ENCODE data around the gene CPZ. TPM values are rescaled to one million over a fixed set of nuclear protein-coding genes. Genes with fewer than 3 reads are reported as not detected.

CPZ gene
- total and polyA plus RNA-seq, 2 of the 4 experiments (the other 2 are of a cell fraction), result 0.90 to 10.3 TPM

- H3K23ac ChIP-seq (ENCODE audit: low read depth, low read length), result no peak overlapping the region
- H4K91ac ChIP-seq (ENCODE audit: insufficient read depth, low read depth, low read length), result no peak overlapping the region
- BruUV-seq (replicated peaks), result no TSS peak
- H2BK20ac ChIP-seq (ENCODE audit: low read depth, low read length), result no peak overlapping the region
- H3K9me3 ChIP-seq (ENCODE audit: control insufficient read depth, insufficient read depth, low read length), result no peaks in the 10 kb centered on the region
- no peak for ATAC-seq (ENCODE audit: low read depth)
- no peak overlapping the region for H2AFZ ChIP-seq (replicated peaks; ENCODE audit: low read length, poor library complexity)
- intact Hi-C loops (cut with micrococcal nuclease) (no loop called here), dilution Hi-C loops (cut with HindIII; ENCODE audit: low sequenced_read_pairs, unreplicated experiment) (no loop called here), in situ Hi-C loops (cut with MboI; ENCODE audit: low sequenced_read_pairs) (loop anchor here (25.0 kb wide), 1 partner anchor 406 kb away; no protein-coding TSS in a partner anchor)
- no peak overlapping the region for H2AK5ac ChIP-seq (ENCODE audit: low read depth, low read length)
- WGBS, 2 experiments (ENCODE audit: extremely low coverage in 2 of 2, insufficient read length in 1 of 2), result 83% methylated on average over 6 of the region's 15 CpGs; no CpG with 5 or more reads in 1 of the 2 experiments
- H3K14ac ChIP-seq (replicated peaks; ENCODE audit: low read depth, low read length), result no peak overlapping the region
- no peak overlapping the region for H2BK120ac ChIP-seq (ENCODE audit: low read depth, low read length)
- H3K56ac ChIP-seq (ENCODE audit: extremely low read depth, insufficient read depth, low read length), result no peak overlapping the region
- H3K4ac ChIP-seq (ENCODE audit: low read depth, low read length), result no peak overlapping the region
- H3K27me3 ChIP-seq (ENCODE audit: control insufficient read depth, insufficient read depth, low read length), result no peaks in the 10 kb centered on the region; the same call in 1 of the 2 replicates
- H2BK15ac ChIP-seq (ENCODE audit: low read depth, low read length), result no peak overlapping the region
- H3K9ac ChIP-seq (ENCODE audit: low read depth, low read length), result no peak overlapping the region
- no peak overlapping the region for H4K5ac ChIP-seq (ENCODE audit: low read depth, low read length)
- H4K8ac ChIP-seq (ENCODE audit: low read depth in 2 of 2, low read length in 2 of 2), result no peak overlapping the region
- no peaks in the 10 kb centered on the region for H3K9me1 ChIP-seq (ENCODE audit: insufficient read depth, low read length)
- CTCF ChIA-PET, result no interaction called here
- no peak overlapping the region for H3K18ac ChIP-seq (ENCODE audit: low read depth, low read length)
- H3K4me2 ChIP-seq (ENCODE audit: low read depth, low read length), result no peak overlapping the region
- peaks cover 38% of the 10 kb centered on the region; the same call in 1 of the 2 replicates for H3K36me3 ChIP-seq (ENCODE audit: control insufficient read depth, insufficient read depth, low read length)
- H4K20me1 ChIP-seq (ENCODE audit: insufficient read depth, low read length), result no peaks in the 10 kb centered on the region
- no peaks in the 10 kb centered on the region for H3K79me1 ChIP-seq (ENCODE audit: low read depth in 1 of 2, low read length in 2 of 2)
- H3K27ac ChIP-seq (ENCODE audit: insufficient read depth, low read length), result no peak overlapping the region
- no peak for DNase-seq
- no peak overlapping the region for H2BK5ac ChIP-seq (ENCODE audit: low read depth, low read length, poor library complexity, severe bottlenecking)
- H3K4me3 ChIP-seq (ENCODE audit: insufficient read depth, low read depth, low read length), result no peak overlapping the region
- POLR2A ChIA-PET (ENCODE audit: unreplicated experiment), result no interaction called here
- H3K4me1 ChIP-seq (ENCODE audit: control insufficient read depth, insufficient read depth, low read length), result no peaks in the 10 kb centered on the region
- no peak overlapping the region for H2AK9ac ChIP-seq (replicated peaks; ENCODE audit: low read depth, low read length, poor library complexity)
- TF ChIP-seq RCOR1 (IDR thresholded peaks at IDR 0.05; ENCODE audit: insufficient replicate concordance, low read length), result no peak
- TF ChIP-seq ELK1 (IDR thresholded peaks at IDR 0.05; ENCODE audit: borderline replicate concordance, low read depth, low read length), result no peak
- no peak for TF ChIP-seq RFX5 (IDR thresholded peaks at IDR 0.05; ENCODE audit: low read depth, low read length)
- TF ChIP-seq CHD1 (IDR thresholded peaks at IDR 0.05; ENCODE audit: low read depth, low read length), result no peak
- TF ChIP-seq MAFK (IDR thresholded peaks at IDR 0.05; ENCODE audit: low read depth, low read length), result no peak
- TF ChIP-seq MAZ (IDR thresholded peaks at IDR 0.05; ENCODE audit: borderline replicate concordance, low read depth, low read length), result no peak
- TF ChIP-seq FOS (IDR thresholded peaks at IDR 0.05; ENCODE audit: low read depth, low read length), result no peak
- no peak for TF ChIP-seq CTCF (conservative IDR thresholded peaks at IDR 0.05; ENCODE audit: low read depth, low read length)
- no peak for TF ChIP-seq BHLHE40 (IDR thresholded peaks at IDR 0.05; ENCODE audit: low read depth, low read length)
Observed at GRCh38 chr4:8618421-8618820, 25.9 kb downstream of the CPZ start.
